ENCODE data around the gene OR2F1.
"Not testable (repeated sequence)": the region's sequence is repeated elsewhere in the genome, so short reads cannot be mapped to it uniquely, and the experiment has no call there.

OR2F1 gene

GRCh38 chr7:144010821-144011220 lies 56.2 kb downstream of the OR2F1 start:
- not testable (repeated sequence) for DNase-seq

- DNase-seq = no peak
Measured at GRCh38 chr7:144011458-144012230, 57.0 kb downstream of the OR2F1 start.
